Esophagus muscularis mucosa (tissue), 3 donors: ENCODE data around the gene DGAT2.

Experiments
- POLR2A ChIP-seq: fragments of 450-650 bp; IDR thresholded peaks from one replicate; pipeline ENCODE4 v1.6.1; 2017; ENCODE audit warnings: antibody characterized with exemption, moderate library complexity, mild to moderate bottlenecking, low read depth
- TF ChIP-seq, protein P1 (sequence below), 3 experiments: fragments of 200-600 bp in 2 of 3; fragments of 450-650 bp in 1 of 3; sonication (generic) in 2 of 3; IDR thresholded peaks; one replicate each; pipeline ENCODE4 v1.5.1; 2017 to 2019; ENCODE audit warnings: antibody characterized with exemption in 3 of 3, mild to moderate bottlenecking in 2 of 3, moderate library complexity in 1 of 3

- no peak for TF ChIP-seq POLR2A
- TF ChIP-seq, protein P1, sequence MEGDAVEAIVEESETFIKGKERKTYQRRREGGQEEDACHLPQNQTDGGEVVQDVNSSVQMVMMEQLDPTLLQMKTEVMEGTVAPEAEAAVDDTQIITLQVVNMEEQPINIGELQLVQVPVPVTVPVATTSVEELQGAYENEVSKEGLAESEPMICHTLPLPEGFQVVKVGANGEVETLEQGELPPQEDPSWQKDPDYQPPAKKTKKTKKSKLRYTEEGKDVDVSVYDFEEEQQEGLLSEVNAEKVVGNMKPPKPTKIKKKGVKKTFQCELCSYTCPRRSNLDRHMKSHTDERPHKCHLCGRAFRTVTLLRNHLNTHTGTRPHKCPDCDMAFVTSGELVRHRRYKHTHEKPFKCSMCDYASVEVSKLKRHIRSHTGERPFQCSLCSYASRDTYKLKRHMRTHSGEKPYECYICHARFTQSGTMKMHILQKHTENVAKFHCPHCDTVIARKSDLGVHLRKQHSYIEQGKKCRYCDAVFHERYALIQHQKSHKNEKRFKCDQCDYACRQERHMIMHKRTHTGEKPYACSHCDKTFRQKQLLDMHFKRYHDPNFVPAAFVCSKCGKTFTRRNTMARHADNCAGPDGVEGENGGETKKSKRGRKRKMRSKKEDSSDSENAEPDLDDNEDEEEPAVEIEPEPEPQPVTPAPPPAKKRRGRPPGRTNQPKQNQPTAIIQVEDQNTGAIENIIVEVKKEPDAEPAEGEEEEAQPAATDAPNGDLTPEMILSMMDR (IDR thresholded peaks at IDR 0.05): no peak
These were observed 5.7 kb upstream of the DGAT2 start for GRCh38 chr11:75762885-75763284.
